GM21360 (cell line): Measurements from ENCODE around the gene RTN1.

Source experiments
- ATAC-seq: cut with Tn5 transposase; IDR thresholded peaks from one replicate; pipeline ENCODE4 v1.9.1; 2021; ENCODE audit warnings: mild to moderate bottlenecking, moderate library complexity; ENCODE audit not compliant: unreplicated experiment

Gene RTN1, protein sequence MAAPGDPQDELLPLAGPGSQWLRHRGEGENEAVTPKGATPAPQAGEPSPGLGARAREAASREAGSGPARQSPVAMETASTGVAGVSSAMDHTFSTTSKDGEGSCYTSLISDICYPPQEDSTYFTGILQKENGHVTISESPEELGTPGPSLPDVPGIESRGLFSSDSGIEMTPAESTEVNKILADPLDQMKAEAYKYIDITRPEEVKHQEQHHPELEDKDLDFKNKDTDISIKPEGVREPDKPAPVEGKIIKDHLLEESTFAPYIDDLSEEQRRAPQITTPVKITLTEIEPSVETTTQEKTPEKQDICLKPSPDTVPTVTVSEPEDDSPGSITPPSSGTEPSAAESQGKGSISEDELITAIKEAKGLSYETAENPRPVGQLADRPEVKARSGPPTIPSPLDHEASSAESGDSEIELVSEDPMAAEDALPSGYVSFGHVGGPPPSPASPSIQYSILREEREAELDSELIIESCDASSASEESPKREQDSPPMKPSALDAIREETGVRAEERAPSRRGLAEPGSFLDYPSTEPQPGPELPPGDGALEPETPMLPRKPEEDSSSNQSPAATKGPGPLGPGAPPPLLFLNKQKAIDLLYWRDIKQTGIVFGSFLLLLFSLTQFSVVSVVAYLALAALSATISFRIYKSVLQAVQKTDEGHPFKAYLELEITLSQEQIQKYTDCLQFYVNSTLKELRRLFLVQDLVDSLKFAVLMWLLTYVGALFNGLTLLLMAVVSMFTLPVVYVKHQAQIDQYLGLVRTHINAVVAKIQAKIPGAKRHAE

DNA sequence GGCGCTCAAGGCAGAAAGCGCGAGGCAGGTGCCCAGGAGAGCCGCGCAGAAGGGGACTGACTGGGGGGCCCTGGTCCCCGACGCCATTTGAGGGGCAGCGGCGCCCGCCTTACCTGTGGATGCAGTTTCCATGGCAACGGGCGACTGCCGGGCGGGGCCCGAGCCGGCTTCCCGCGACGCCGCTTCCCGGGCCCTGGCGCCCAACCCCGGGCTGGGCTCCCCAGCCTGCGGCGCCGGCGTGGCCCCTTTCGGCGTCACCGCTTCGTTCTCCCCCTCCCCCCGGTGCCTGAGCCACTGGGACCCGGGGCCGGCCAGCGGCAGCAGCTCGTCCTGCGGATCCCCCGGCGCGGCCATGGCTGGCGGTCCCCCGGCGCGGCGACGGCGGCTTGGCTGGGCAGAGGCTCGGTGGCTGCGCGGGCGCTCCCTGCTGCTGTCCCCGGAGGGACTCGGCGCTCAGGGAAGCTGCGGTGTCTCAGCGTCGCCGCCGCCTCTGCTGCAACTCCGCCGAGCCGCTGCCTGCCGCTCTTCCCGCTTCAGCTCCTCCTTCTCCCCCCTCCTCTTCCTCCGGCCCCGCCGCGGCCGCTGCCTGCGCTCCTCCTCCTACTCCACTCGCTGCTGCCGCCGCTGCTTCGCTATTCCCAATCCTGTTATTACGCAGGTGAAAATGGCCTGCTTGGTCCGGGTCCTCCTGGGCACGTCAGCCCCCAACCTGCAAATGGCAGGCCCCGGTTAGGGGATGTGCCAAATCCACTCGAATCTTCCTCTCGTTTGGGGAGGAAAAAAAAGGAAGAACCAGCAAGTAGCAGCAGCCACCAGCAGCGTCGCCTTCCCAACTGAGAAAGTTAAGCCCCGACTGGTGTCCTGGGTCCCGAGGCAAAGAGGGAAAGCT lies at the start of gene RTN1:
RTN1 (minus strand) TSS at position 500 of the 889 bp plus-strand sequence; CDS start at position 354, 146 bp downstream.
- ATAC-seq = peak; percentile 61

DNA sequence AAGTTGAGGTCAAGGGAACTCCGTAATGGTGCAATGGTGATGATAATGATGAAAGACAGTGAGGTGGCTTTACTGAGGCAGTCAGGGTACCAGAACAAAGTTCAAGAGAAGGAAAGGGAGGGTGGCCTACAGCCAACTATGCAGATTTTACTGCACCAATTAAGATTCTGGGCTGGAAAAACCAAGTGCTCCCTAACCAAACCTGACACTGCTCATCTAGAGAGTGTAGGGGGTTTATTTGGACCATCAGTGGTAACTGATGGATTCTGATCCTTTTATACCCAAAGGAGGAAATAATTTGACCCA lies 49.8 kb upstream of the RTN1 start:
- no peak for ATAC-seq

DNA sequence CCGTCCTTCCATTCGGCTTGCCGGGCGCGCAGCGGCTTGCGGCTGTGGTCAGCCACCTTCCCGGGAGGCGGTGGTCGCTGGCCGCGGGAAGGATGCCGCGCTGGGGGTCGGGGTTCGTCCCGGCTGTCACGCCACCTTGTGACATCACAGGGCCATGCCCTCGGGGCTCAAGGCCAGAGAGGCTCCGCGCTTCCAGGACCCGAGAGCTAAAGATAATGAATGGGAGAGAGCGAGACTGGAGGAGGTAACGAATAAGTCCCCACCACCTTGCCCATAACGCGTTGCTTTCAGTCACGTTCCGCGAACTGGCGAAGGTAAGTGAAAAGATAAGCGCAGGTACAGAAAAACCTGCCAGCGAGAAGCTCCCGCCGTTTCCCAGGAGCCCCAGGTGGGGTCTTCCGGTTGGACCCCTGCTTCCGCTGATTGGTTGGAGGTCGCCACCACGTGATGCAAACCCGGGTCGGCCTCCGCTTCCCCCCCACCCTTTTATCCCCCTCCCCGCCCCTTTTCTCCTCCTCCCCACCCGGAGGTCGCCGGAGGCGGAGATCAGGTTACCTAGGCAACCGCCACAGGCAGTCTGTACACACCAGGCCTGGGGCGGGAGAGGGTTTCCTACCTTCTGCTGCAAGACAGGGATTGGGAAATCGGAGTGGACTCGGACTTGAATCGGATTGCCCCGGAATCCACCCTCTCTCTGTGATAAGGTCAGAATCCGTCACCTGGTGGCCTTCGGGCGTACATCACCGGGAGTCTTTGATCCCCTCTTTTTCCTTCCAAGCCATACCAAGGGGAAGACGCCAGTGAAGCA lies 49.2 kb upstream of the RTN1 start, which contains the start of gene LRRC9:
LRRC9 (plus strand) TSS at position 575 of the 808 bp plus-strand sequence.
- ATAC-seq = peak; percentile 28

DNA sequence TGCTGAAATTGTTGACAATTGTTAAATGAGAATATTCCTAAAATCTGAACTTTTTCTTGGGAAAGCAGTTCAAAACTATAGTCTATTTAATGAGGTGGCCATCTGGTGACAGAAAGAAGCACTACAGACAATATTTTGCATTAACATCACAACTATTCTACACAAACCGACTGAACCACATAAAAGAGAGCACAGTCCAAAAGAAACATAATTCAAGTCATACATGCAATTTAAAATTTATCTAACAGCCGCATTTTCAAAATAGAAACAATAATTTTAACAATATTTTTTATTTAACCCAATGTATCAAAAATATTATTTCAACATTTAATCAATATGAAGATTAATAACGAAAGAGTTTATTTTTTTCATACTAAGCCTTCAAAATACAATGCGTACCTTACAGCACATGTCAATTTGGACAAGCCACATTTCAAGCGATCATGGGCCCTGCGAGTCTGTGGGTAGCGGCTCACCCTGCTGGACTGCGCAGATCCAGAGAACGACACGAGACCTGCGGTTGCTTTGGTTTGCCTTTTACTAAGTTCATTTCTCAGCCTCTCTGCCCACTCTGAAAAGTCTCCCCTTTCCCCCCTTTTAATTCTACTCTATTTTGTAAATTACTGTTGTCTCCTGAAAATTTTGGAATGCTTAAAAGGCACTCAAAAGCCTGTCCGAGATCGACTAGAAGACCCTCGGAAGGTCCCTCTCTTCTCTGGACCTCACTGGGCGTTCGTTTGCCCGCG lies 48.4 kb upstream of the RTN1 start:
- ATAC-seq = peak; percentile 58

DNA sequence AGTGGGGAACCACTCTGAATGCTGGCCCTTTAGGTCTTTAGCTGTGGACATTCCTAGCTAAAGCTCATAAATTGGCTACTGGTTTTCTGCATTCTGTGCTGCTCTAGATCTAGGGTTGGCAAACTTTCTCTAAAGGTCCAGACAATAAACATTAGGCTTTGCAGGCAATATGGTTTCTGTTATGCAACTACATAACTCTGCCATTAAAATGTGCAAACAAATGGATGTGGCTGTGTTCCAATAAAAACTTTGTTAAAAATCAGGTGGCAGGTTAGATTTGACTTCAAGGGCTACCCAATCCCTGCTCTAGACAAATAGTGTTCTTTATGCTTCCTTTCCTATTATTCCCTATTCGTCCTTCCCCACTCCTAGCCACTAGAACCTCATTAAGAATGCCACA lies 42.6 kb upstream of the RTN1 start:
- no peak for ATAC-seq

DNA sequence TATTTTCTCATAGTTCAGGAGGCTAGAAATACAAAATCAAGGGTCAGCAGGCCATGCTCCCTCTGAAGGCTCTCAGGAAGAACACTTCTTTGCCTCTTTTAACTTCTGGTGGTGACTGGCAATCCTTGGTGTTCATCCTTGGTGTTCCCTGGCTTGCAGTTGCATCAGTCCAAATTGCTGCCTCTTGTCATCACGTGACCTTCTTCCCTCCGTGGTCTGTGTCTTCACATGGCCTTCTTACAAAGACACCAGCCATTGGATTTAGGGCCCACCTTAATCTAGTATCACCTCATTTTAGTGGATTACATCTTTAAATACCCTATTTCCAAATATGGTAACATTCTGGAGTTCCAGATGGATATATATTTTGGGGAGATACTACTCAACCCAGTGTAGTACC lies 41.9 kb upstream of the RTN1 start:
- ATAC-seq = no peak

DNA sequence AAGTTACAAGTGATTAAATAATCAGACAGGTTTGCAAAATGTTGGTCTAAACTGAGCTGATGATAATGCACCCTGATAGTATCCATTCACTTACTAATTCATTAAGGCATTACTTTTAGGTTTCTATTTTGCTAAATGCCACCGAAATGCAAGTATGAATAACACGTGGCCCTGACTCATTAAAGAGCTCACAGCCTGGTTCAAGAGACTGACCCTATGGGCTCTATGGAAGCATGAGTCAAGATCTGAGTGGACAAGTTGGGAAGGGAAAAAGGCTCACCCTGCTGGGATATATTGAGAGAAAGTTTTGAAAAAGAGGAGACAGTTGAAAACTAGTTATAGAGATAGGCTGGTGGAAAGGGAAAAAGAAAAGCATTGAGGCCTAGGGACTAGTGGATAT lies 34.6 kb upstream of the RTN1 start:
- no peak for ATAC-seq

DNA sequence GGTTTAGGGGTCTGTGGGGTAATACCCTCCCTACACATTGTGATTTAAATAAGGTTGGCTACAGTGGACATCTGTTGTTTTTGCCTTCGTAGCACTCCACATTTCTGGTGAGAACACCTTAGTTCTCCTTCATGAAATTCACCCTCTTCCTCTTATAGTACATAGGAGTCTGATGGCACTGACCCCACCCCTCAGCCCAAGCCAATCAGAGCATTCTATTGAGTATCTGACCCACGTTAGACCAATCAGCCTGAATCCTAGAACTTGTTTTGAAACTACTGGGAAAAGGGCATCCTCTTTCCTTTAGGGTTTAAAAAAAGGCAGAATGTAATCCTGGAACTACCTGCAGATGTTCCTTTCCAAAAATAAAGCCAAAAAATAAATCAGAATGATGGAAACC lies 33.6 kb upstream of the RTN1 start:
- no peak for ATAC-seq

DNA sequence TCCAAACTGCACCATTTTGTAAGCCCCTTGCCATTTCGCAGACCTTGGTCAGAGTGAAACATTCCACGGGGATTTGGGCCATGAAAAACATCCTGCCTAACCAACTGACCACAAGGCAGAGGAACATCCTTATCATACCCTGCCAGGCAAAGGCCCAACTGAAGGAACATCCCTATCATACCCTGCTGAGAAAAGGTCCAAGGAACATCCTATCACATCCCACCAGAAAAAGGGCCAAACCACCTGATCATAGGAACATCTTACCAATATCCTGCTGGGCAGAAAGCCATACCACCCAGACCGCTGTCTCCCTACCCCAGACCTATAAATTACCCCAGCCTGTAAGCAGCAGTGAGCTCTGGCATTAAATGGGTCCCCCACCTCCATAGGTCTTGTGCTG lies 30.0 kb upstream of the RTN1 start:
- no peak for ATAC-seq

DNA sequence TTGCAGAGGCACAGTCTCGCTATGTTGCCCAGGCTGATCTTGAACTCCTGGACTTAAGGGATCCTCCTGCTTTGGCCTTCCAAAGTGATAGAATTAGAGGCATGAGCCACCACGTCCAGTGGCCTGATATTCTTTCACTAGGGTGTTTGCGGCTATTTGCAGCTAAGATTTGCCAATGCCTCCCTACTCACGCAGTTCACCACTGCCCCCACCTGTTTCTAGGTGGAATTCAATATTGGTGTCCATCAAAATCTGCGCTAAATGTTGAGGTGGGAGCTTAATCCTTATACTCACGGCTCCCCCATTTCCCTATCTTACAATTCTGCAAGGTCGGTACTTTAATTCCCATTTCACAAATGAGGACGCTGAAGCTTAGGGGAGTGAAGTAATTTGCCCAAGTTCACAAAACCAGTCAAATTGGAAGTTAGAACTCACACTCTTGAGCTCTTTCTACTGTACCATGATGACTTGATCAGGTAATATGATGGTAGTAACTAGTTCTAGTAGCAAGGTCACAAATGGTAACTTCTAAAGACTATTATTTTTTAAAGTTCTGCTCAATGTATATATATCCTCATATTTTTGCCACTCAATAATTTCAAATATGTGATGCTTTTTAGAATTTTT lies 27.3 kb upstream of the RTN1 start:
- ATAC-seq = peak; percentile 52

DNA sequence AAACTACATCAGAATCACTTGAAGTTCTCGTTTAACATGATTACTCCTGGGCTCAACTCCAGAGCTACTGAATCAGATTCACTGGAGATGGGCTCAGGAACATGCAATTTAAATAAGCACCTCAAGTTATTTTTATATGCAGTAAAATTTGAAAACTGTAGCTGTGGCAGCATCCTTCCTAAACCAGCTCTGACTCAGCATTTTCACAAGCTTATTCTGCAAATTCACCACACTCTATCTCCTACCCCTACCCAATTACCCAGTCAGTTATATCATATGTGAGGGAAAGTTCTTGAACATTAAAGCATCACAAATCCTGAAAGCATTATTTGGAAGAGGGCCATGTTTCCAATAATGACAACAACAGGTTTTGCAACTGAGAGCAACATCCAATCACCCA lies 25.1 kb upstream of the RTN1 start:
- ATAC-seq = no peak

DNA sequence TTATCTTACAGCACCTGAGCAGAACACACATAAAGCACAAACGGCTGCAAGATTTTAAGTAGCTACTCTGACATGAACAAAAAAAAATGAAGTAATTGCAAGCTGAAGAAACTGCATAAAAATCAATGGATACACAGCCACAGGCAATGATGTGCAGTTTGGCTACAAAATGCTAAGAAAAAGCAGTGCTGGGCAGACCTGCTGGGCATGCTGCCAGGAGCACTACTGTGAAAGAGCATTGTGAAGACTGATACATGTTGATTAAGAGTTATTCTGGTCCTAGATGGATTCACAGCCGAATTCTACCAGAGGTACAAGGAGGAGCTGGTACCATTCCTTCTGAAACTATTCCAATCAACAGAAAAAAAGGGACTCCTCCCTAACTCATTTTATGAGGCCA lies 20.1 kb upstream of the RTN1 start:
- no peak for ATAC-seq

DNA sequence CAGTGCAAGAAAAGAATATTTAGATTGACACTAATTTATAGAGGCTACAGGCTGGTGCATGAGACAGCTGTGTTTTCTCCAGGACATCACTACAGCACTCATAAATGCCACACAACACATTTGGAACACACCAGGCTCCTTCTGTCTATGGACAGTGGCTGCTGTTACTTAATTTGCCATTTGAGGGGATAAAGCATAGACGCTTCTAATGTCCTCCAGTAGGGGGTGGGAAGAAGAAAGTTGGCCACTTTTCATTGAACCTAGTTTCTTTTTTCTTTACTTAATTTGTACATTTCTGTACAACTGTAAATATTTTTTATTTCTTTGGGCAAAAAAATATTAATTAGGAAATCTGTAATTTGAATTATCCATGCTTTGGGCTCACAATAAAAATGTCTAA lies 12.4 kb upstream of the RTN1 start:
- ATAC-seq = no peak

DNA sequence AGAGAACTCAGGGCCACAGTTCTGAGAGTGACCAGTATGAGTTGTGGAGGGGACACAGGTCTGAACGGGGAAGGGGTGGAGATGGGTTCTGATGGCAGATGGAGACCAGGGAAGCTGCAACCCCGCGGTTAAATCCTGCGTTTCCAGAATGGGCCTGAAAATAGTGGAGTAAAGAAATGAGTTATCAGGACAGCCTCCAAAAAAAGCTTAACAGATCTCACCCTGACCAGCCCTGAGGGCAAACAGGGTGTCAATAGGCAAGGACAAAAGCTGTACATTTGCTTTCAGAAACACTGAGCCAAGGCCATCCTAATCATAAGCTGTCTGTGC lies 555 bp upstream of the RTN1 start:
- no peak for ATAC-seq

DNA sequence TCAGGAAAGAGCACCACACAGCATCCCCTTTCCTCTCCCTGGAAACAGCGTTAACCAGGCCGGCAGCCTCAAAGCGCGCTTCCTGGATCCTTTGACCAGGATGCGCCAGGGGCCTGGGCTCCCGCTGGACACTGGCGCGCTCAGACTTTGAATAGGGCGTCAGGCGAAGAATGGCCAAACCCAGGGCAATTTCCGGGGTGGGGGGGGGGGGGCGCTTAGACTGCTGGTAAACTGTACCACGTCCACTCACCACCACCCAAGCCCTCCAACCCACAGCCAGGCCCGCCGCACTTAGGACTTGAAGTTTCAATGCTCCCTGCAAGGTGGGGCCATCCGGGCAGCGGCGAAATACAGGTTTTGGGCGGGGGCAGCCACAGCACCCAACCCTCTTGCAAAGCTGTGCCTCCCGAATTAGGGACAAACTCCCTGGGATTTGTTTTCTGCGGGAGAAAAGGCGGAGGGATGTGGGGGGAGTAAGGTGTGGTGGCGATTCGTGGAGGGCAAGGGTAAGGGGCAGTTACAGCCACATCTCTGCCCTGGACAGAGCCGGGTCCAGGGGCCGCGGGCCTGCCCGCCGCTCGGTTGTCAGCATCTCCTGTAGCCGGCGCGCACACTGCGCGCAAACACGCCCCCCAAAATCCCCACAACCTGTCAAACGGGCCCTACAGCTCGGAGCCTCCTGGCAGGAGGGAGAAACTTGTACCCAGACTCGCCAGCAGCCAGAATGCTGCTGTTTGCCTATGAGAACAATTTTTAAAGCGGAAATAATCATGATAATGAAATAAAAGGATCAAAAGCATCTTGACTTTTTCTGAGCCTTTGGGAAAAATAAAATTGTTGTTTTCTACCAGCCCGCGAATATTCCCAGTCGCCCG lies 958 bp downstream of the RTN1 start:
- no peak for ATAC-seq

DNA sequence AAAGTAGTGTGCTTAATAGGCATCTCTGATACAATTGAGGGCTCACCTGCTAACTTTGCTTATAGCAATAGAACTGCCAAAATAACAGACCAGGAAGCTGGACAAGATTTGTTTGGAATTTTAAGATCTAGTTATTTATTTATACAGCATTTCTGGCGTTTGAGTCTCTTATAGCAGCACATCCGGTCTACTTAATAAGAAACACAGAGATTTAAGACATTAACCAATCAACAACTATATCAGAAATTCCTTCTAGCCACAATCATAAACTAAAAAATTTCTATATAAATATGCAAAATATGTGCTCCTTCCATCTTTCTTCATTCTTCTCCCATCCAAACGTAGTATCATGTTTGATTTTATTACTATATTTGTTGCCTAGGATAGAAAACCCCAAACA lies 2.6 kb downstream of the RTN1 start:
- ATAC-seq = no peak

DNA sequence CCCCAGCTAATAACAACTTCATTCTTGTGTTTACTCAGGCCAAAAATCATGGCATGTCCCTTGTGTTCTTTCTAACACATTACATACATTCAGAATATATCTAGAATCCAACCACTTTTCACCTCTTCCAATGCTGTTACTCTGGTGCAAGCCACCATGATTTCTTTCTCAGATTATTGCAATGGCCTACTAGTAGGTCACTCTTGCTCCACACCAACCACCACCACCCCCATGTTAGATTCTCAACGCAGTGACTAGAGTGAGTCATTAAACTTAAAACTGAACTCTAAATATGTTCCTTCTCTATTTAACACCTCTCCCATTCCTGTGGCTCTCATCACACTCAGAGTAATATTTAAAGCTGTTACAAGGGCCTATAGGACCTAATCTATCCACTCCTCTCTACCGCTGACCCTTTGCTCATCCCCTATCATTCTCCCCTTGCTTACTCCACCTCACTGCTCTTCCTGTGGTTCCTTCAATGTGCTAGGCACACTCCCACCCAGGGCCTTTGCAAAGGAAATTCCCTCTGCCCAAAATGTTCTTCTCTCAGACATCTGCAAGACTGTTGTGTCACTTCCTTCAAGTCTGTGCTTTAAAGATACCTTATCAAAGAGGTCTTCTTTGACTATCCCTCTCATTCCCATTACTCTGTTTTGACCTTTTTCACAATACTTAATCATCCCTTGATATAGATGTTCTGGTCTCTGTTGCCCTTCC lies 6.6 kb downstream of the RTN1 start:
- no peak for ATAC-seq

DNA sequence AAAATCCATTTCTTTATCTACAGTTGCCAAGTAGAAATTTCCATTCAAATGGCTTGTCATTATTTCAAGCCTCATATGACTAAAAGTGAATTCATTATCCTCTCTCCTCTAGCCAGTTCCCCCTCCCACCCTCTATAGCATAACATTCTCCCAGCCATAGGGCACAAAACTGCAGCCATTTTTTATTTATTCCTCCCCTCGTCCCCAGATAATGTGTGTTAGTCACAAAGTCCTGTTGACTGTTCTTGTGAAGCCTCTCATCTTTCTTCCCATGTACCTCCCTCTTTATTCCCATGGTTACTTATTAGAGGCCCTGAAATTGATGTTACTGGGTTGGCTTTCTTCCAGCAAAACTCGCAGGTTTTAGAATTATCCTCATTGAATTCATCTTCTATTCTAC lies 13.2 kb downstream of the RTN1 start:
- ATAC-seq = no peak
